Cerebellar nuclear complex (tissue), 1 donor: Measurements from ENCODE around the gene SERP2.
"Not testable (repeated sequence)": the region's sequence is repeated elsewhere in the genome, so short reads cannot be mapped to it uniquely, and the experiment has no call there.

Experiments used
- DNase-seq, 2 experiments: peaks; one replicate each; lab custom pipeline; 2025; lab: John Stamatoyannopoulos, UW

SERP2 gene

DNA sequence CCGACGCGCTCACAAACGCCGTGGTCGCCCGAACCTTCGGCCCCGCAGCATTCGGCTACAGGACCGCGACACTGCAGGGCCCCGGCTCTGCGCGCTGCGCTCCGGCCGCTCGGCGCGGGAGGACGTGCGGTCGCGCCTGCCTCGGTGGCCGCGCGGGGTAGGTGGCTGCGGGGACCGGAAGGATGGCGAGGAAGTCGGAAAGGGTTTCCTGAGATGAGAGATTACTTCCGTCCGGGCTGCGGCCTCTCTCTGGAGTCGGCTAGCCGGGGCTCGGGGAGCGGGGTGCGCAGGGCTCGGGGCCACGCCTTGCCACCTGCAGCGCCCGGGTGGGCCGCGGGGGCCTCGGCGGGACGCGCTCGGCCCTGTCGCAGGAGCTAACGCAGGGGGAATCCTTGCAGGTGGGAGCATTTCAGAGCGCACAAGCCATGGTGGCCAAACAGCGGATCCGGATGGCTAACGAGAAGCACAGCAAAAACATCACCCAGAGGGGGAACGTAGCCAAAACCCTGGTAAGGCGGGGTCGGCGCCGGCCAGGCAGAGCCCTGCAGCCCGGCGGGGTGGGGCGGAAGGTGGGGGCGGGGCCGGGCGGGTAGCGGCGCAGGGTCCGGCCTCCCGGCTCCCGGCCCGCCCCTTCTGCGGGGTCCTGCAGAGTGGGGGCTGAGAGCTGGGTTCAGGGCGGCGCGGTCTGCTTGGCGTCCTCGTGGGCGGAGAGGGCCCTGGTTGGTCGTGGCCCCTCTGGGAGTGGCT is at the start of gene SERP2:
Gene SERP2, plus strand, starts transcription at position 224 of the 747 bp plus-strand sequence. Its CDS starts 202 bp downstream, at position 426.
- DNase-seq, result no peak

DNA sequence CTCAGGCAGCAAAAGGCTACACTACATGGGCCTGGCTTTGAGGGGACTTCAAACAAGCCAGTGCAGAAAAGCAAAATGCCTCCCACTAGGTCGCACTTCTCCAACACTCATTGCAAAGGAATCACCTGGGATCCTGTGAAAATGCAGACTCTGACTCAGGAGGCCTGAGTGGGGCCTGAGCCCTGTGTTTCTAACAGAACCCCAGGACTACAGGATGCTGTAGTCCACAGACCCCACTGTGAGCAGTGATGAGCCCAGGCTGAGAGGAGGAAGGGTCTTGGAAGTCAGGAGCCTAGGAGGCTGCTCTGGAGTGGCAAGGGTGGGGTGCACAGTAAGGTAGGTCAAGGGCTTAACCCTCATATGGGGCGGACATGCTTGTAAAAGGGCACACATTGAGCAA is 46.7 kb upstream of the SERP2 start:
- no peak for DNase-seq

DNA sequence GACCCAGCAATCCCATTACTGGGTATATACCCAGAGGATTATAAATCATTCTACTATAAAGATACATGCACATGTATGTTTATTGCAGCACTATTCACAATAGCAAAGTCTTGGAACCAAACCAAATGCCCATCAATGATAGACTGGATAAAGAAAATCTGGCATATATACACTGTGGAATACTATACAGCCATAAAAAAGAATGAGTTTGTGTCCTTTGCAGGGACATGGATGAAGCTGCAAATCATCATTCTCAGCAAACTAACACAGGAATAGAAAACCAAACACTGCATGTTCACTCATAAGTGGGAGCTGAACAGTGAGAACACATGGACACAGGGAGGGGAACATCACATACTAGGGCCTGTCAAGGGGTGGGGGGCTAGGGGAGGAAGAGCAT is 44.6 kb upstream of the SERP2 start:
- not testable (repeated sequence) for DNase-seq

DNA sequence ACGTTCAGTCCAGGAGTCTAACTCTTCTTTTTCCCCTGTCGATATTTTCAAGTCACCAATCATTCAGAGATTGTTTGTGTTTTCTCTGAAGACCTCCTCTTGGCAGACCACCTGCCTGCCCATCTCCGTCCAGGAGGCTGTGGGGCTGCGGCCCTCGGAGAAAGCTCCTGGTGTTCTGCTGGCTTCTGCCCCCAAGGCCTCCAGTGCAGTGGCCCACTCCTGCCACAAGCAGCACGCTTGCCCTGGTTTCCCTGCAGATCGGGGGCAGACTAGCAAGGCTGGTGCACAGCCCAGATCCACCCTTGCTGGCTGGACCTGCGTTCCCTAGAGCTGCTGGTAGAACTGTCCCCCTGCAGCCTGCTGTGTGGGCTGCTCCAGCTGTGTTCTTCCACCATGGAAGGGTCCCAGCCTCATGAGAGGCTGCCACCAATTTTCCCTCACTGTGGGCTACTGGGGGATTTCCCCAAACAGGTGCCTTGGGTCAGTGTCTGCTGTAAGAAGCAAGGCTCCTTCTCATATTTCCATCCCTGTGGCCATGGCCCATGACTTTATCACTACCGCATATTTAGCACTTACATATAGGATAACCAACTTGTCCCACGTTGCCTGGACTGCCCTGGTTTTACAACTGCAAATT is 43.6 kb upstream of the SERP2 start:
- DNase-seq, result no peak

DNA sequence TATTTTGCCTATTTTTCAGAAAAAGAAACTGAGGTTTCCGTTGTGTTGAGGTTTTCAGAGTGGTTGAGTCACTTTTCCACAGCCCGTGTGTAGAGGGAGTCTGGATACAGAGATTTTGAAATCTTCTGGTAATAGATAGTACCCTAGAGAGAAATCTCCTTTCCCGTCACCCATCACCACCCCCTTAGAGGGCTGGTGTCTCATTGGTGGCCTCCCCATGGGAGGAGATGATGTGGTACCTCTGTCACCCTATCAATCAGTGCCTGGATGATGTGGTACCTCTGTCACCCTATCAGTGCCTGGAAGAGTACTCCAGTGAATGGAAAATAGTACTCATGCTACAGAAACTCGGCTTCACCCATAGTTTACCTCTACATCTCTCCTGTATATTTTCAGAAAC is 42.2 kb upstream of the SERP2 start:
- no peak for DNase-seq

DNA sequence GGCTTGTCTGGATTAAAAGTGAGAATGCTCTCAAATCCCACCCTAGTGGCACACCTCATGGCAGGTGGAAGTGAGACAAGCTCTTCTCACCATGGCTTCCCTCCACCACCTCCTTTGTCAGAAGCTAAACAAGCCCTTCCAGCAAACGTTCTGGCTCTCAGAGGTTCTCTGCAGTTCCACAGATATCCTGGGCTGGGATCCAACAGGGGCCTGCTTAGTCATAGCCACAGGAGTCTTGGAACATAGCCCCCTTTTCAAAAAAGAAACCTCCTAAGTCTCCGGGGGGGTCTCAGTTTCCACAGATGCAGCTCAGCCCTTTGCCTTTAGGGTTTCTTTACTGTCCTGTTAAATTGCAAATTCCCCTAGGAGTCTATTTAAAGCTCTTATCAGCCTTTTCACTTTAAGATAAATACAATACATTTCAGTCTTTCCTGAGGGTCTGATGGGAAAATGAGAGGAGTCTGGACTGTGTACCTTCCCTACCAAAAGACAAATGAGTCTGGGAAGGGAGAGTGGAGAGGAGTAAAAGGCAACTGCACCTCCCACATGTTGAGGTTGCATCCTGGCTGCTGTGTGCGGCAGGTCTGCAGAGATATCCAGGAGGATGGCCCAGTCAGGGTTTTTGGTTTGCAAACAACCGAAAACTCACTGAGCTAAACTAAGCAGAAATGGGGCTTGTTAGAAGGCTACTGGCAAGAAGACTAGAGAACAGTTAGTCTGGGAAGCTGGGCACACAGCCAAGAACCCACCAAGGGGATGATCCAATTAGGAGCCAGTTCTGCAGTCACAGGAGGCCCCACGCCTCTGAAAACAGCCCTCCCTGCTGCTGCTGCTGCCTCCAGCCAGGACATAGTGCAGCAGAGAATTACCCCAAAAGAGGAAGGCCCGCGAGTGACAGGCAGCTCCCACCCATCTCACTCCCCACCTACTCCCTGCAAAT is 41.4 kb upstream of the SERP2 start:
- no peak for DNase-seq

DNA sequence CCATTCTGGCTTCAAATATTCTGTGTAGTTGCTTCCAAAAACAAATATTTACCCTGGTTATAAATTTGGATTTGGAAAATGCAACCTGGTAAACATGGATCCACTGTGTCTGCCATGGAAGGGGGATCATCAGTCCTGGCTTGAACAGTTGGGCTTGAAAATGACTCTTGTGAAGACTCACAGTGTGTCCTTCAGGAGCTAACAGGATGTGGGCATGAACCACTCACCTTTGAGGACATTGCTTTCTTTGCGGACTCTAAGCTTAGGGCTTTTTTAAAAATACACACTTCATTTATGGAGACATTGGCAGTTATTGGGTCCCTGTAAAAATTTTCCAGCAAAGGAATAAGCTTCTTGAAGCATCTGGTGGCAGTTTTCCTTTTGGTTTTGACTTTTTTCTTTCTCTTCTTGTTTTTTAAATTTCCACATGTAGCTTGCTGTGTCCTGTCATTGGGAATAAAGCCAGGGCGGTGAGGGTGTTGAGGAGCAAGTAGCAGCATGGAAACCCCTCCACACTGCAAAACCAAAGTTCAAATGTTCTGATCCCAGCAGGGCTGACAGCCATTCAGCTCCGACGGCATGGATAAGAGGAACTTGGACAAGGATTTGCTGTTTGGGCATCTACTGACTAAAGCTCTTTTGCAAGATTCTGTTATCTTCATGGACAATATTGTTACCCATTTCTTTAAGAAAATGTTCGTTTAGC is 39.5 kb upstream of the SERP2 start:
- no peak for DNase-seq

DNA sequence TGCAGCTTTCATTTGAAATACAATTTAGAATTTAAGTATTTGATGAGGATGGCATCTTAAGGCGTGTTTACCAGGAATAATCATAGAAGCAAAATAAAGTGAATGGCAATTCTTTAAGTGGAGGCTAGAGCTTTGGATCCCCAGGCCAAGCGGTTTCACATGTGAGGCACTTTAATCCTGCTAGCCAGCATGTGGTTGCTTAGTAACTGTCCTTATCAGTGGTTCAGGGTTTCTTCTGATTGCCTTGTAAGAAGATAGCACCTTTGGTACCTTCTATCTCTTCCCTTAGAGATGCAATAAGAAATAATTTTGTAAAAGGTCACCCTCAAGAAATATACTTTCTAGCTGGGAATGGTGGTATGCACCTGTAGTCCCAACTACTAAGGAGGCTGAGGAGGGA is 38.9 kb upstream of the SERP2 start:
- no peak for DNase-seq

DNA sequence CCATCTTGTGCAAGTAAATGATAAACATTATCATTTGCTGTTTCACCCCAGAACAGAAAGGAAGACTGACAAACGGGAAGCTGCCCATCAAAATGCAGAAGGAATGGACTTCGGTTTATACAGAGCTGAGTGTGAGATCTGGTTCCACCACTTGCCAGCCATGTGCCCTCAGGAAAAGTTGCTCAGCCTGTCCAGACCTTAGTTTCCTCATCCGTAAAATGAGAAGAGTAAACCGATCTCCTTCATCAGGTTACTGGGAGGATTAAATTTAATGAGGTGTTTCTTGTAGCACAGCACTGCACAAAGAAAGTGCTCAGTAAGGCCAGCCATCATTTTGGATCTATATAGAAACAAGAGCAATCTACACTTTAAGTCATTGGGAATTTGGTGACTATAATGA is 36.7 kb upstream of the SERP2 start:
- DNase-seq, result no peak

DNA sequence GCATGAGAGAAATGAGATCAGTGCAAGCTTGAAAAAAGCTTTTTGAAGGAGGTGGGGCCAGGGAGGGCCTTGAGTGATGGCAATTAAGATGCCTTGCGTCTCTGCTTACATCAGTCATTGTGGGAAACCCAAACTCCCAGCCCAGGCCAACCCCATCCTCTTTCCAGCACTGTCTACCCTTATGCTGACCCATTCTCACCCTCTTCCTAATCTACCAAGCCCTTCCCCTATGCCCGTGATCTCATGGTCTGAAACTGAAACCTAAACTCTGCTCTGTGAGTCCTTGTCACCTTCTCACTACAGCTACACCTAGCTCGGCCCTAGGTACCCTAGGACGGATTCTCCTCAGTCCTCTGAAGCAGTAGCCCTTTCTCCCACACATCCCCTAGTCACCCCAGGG is 36.0 kb upstream of the SERP2 start:
- no peak for DNase-seq

DNA sequence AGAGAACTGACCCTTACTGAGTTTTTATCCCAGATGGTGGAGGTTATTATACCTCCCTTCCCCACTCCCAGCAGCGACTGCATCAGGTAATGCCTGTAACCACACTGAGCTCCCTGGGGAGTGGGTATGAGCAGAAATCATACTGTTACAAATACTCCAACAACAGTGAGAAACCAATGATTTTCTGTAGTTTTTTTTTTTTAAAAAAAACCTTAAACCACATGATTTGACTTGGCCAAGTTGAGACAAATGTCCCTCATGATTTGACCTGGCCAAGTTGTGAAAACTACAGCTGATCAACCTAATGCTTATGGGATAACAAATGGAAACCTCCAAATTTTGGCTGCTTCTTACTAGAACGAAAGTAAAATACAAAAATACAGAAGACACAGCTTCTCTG is 33.1 kb upstream of the SERP2 start:
- DNase-seq, result no peak

DNA sequence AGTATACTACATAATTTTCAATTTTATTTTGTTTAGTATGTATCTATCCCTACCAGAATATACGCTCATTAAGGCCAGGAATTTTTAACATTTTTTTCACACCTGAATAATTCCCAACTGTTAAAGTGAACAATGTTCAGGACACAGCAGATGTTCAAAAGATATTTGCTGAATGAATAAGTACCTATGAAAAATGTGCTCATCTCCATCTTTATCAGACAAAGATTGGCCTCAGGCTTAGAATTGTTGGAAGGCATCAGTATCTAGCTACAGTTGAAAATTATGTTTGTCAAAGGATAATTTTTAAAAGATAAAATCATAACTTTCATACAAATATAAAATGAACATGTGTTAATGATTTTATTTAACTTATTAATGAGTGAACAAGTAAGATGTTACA is 30.9 kb upstream of the SERP2 start:
- DNase-seq, result no peak

DNA sequence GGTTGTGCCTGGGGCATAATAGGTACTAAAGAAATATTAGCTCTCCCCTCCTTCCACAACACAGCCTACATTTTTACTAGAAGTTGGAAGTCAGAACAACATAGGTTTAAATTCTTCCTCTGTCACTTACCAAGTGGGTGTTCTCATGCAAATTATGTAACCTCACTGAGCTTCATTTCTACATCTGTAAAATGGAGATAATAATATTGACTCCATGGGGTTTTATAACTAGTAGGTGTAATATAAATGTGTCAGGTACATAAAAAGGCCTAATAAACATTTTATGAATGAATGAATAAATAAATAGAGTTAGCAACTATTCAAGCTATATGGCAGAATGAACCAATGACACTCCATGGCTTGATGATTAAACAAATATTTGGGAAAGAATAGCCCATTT is 27.1 kb upstream of the SERP2 start:
- DNase-seq, result no peak

DNA sequence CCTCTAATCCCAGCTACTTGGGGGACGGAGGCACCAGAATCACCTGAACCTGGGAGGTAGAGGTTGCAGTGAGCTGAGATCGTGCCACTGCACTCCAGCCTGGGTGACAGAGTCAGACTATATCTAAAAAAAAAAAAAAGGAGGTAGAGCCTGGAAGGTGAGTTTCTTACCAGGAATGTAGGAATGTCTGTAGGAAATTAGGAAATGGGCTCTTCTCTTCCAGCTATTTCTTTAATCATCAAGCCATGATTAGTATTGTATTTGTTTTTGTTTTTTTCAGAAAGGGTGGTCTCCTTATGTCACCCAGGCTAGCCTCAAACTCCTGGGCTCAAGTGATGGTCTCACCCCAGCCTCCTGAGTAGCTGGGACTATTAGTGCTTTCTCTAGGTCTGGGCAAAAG is 26.3 kb upstream of the SERP2 start:
- DNase-seq, result no peak

DNA sequence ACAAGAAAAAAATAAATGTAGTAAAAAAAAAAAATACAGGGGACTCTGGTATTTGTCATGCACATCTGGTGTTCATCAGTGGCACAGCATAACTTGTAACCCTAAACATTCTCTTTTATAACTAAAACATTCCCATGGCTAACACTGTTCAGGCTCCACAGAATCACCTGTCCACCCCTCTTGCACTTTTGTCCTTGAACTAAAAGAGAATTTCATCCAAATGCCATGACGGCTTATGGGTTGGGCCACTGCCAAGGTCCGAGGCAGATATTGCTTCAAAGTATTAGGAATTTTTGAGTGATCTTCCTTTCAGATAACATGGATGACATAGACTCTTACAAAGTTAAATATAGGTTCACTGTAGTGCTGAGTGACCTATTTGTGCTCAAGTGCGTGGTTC is 25.7 kb upstream of the SERP2 start:
- DNase-seq, result no peak

DNA sequence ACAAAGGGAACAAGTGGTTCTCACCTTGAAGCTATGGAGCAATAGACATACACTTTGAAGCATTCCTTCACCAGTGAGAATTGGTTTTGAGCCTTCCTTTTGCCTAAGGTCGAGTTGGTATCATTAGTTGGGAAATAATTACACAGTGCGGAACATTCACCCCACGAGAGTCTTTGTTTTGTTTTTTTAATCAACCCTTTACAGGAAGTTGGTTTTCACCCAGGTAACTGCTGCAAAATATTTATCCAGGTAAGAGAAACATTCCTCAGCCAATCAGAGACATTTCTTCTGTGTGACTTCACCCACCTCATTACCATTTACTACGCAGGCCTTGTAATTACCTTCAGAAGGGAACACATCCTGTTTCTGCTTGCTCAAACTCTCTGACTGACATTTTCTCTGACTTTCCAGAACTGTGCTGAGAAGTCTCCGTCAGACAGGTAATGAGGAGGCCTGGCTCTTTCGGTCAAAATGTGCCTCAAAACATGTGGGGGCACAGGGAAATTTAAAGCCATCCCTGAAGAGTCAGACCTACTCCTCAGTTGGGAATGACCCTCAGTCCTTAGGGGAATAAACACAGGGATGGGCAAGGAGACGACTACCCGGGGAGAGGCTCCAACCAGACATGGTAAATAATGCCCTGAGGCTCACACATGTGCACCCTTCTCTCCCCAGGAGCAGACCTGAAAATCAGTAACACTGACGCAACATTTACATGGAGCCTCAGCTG is 22.7 kb upstream of the SERP2 start:
- no peak for DNase-seq

DNA sequence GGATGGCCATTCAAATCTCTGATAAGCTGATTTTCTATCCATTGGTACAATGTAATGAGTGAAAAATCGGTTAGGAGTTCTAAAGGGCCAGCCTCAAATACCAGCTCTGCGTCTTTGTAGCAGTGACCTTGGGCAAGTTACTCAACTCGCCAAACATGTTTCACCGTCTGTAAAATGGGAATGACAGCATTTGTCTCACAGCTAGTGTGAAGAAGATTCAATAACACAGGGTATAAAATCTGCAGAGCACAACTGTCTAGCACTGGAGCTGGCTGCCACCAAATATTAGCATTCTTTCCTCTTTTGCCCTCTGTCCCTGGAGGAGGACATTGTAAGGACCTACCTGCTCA is 22.1 kb upstream of the SERP2 start:
- no peak for DNase-seq

DNA sequence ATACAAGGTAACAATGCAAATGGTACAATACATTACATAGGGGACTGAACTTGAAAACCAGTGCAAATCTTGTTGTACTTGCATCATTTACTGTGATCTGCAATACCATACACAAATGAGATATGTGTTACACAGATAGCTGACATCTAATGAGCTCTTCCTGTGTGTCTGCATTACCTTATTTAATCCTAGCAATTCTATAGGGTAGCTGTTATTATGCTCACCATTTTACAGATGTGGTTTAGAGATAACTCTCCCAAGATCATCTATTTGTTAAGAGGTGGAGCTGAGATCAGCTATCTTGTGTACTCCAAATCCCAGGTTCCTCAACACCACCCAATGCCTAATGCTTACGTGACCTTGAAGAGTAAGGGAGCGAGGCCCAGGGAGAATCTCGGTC is 21.4 kb upstream of the SERP2 start:
- no peak for DNase-seq

DNA sequence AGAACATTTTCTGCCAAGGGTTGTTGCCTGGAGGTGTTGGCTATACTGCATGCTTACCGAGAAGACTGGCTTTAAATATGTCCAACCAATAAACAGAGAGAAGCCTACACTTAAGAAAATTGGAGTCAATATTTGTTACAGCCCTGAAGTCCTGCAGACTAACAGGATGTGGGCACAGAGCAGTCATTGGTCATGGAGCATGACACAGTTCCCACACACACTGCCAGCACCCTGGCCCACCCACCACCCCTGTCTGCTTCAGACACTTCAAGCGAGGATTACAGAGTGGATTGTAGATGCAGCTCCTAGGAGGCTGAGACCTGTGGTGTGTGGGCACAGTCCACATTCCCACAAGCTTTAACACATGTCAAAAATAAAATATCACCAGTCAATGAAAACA is 21.0 kb upstream of the SERP2 start:
- DNase-seq, result no peak

DNA sequence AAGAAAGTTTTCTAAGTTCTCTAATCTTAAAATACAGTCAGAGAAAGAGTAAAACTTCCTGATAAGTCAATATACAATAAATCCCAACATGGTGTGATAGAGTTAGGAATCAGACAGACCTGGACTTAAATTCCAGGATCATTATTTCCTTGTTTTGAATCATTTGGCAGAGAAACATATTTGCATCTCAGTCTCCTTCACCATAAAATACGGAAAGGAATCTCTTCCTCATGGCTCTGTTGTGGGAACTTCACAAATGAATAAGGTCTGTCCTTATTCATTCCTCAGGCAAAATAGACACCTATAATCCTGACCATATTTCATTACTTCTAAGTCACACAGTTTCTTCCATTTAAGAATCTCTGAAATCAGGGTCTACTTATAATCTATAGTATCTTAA is 19.3 kb upstream of the SERP2 start:
- no peak for DNase-seq

DNA sequence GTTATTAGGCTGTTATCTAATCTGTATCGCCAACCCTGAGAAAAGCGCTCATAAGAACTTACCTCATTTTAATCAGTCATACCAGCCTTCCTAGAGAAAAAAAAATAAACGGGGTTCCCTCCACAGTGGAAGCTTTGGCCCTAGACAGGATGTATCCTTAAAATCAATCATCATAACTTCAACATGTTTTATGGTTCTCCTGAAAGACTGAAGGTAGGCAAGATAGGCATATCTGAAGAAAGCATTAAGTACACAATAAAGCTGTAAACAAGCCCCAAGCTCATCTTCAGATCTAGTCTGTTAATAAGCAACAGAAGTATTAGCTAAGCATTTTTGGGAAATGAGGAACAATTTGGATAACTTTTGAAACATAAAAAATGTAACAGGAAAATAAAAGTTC is 18.7 kb upstream of the SERP2 start:
- no peak for DNase-seq

DNA sequence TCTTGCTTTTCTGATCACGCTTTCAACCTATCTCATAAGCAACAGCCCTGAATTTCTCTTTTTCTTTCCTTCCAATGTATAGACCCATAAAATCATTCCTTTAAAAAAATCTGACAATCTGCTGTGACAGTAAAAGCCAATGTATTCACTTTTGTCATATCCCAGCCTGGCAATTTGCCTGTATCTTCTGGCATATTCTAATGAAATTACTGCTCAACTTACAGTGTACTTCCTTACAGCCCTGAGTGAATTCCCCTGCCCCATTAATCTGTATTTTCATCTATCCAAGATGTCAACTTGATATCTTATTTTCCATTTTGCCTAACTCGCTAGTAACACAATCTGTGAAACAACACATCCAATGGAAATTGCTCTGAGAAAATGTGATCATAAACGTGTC is 18.0 kb upstream of the SERP2 start:
- no peak for DNase-seq
